ENCODE measurements around the gene TDP2. TPM values are rescaled to one million over a fixed set of nuclear protein-coding genes. Genes with fewer than 3 reads are reported as not detected.

Gene TDP2
- 30.2 TPM for total RNA-seq (2021; ENCODE audit: unreplicated experiment)
- polyA plus RNA-seq (2012) = 15.0 and 17.1 TPM in 2 replicates
- Bru-seq, nascent RNA = percentile 85 among the genes with signal in this experiment
- percentile 79 among the genes with signal in this experiment for BruChase-seq, experiment 1, labeled RNA remaining after a 6-hour chase
- BruChase-seq, experiment 2, labeled RNA remaining after a 2-hour chase = percentile 88 among the genes with signal in this experiment
- long read RNA-seq, transcript TDP2-202 (7 exons, 2,071 nt) = major isoform, 24 of 37 reads
- long read RNA-seq, partial matches to known transcripts = 7 of 37 reads
- long read RNA-seq, other reads (novel, unspliced or antisense) = 4 of 37 reads

DNA sequence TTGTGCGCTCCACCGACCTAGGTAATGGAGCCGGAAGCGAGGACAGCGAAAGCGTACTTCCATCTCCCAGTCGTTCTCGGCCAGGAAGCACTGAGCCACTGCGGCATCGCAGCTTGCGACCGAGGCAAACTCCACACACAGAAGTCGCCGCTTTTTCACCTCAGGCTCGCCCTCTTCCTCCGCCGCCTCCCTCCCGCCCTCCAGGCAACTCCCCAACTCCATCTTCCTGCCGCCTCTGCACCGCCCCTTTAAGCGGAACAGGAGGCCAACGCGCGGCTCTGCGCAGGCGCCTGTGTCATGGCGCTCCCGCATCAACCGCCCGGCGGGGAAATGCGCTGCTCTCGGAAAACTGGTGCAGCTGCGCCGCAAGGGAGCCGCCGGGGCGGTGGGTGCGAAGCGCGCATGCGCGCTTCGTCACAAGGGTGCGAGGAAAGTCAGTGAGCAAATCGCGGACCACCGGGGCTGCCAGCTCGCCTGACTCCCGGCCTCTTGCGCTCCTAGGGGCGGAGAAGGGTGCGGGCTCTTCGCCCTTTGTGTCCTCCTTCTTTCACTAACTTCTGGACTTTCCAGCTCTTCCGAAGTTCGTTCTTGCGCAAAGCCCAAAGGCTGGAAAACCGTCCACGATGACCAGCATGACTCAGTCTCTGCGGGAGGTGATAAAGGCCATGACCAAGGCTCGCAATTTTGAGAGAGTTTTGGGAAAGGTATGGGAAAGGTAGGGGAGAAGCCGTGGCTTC is at the start of gene TDP2, which contains the start of gene ACOT13:
TDP2 (minus strand) TSS at position 259 of the 737 bp plus-strand sequence; CDS start at position 222, 37 bp downstream.
ACOT13 (plus strand) TSS at position 437 of the 737 bp plus-strand sequence; CDS start at position 624, 187 bp downstream.
- intact Hi-C loops (cut with micrococcal nuclease) = no loop called here
- TF ChIP-seq SP1 (IDR thresholded peaks at IDR 0.05; ENCODE audit: low read depth) (peak; percentile 66), ZFX (IDR thresholded peaks at IDR 0.05) (peak; percentile 28; the same call in 1 of the 2 replicates), TCF7L2 (IDR thresholded peaks at IDR 0.05; ENCODE audit: borderline replicate concordance, extremely low read depth, insufficient read depth, insufficient read length) (no peak), JUND (IDR thresholded peaks at IDR 0.05) (no peak), CBX3 (IDR thresholded peaks at IDR 0.05; ENCODE audit: low read depth) (peak; percentile 73; the same call in 1 of the 2 replicates), EZH2 (IDR thresholded peaks at IDR 0.05) (no peak), POLR2A (IDR thresholded peaks at IDR 0.05; ENCODE audit: borderline replicate concordance, extremely low read depth, insufficient read depth, insufficient read length) (peak; percentile 70), RAD21 (IDR thresholded peaks at IDR 0.05; ENCODE audit: low read depth) (0 out of 2 replicates have a peak, but pooled peaks have one; percentile 20), EGR1 (IDR thresholded peaks at IDR 0.05; ENCODE audit: low read depth) (no peak), REST (IDR thresholded peaks at IDR 0.05; ENCODE audit: low read depth) (no peak), ZNF274 (IDR thresholded peaks at IDR 0.05; ENCODE audit: low read depth, low read length) (no peak), ZBTB33 (IDR thresholded peaks at IDR 0.05; ENCODE audit: extremely low read depth, insufficient replicate concordance, low read length) (no peak), SRF (IDR thresholded peaks at IDR 0.05; ENCODE audit: low read depth) (peak; percentile 51; the same call in 1 of the 2 replicates), ELF1 (IDR thresholded peaks at IDR 0.05; ENCODE audit: borderline replicate concordance, low read depth) (peak; percentile 54; the same call in 1 of the 2 replicates), MAX (IDR thresholded peaks at IDR 0.05) (peak; percentile 82), EZH2phosphoT487 (IDR thresholded peaks at IDR 0.05; ENCODE audit: borderline replicate concordance) (no peak), CEBPB (IDR thresholded peaks at IDR 0.05; ENCODE audit: low read depth) (peak; percentile 49; the same call in 1 of the 2 replicates), POLR2AphosphoS5 (IDR thresholded peaks at IDR 0.05; ENCODE audit: low read depth, low read length) (peak; percentile 88), SIN3A (IDR thresholded peaks at IDR 0.05; ENCODE audit: low read depth) (peak; percentile 50; the same call in 1 of the 2 replicates)
- TF ChIP-seq, protein P1, sequence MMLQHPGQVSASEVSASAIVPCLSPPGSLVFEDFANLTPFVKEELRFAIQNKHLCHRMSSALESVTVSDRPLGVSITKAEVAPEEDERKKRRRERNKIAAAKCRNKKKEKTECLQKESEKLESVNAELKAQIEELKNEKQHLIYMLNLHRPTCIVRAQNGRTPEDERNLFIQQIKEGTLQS (IDR thresholded peaks at IDR 0.05) = no peak; the same call in 1 of the 2 replicates

More for the DNA sequence above, at the start of gene TDP2, which contains the start of gene ACOT13:
- Histone ChIP-seq H3K36me3 (ENCODE audit: control insufficient read depth in 1 of 2, insufficient read depth in 2 of 2, low read length in 2 of 2) (peaks cover 9 to 11% of the 10 kb centered on the region in 2 experiments; a peak in 2 of 4 replicates), H3K4me2 (ENCODE audit: low read length) (peak within 1 kb of the TSS; percentile 84), H3K79me2 (ENCODE audit: insufficient read depth, low read length) (peaks cover 37% of the 10 kb centered on the region), H2AFZ (ENCODE audit: low read depth, low read length, poor library complexity, severe bottlenecking) (peak within 1 kb of the TSS; percentile 92), H3K4me3 (replicated peaks in 1 of 2; ENCODE audit: low read depth in 1 of 2, low read length in 2 of 2) (peak within 1 kb of the TSS; percentile 91 to 97), H3K27ac (ENCODE audit: low read depth, low read length) (peak within 1 kb of the TSS; percentile 77), H3K4me1 (ENCODE audit: control insufficient read depth in 1 of 2, insufficient read depth in 2 of 2, low read length in 2 of 2) (peaks cover 7 to 16% of the 10 kb centered on the region in 2 experiments; a peak in 3 of 4 replicates), H3K9me3 (ENCODE audit: control insufficient read depth in 1 of 2, insufficient read depth in 1 of 2, low read depth in 1 of 2, low read length in 2 of 2) (no peaks in the 10 kb centered on the region), H3K9me2 (ENCODE audit: insufficient read depth) (no peaks in the 10 kb centered on the region), H4K20me1 (ENCODE audit: insufficient read depth) (no peaks in the 10 kb centered on the region), H3K9ac (ENCODE audit: low read length) (peak within 1 kb of the TSS; percentile 88), H3K27me3 (ENCODE audit: insufficient read depth, low read length) (no peaks in the 10 kb centered on the region)
- ChIA-PET RAD21 (ENCODE audit: low non-redundant PET in 1 of 2, low total read pairs in 2 of 2, uncharacterized antibody in 2 of 2, unreplicated experiment in 2 of 2) (no interaction called here), CTCF (interaction anchor here (0.9 to 2.1 kb wide), 2 partner anchors 81 to 85 kb away, joined by 3 to 13 read pairs; no protein-coding TSS in a partner anchor), POLR2A (interaction anchor here (0.5 kb wide), 1 partner anchor 41 kb away, joined by 3 read pairs; no protein-coding TSS in a partner anchor)
- ATAC-seq (peak; percentile 96), DNase-seq (ENCODE audit: low read depth, low spot score) (peak; percentile 93)
- BruUV-seq (replicated peaks) = no TSS peak

All from HCT116 (cell line).